Psoas muscle (tissue), 8 donors: ENCODE data around the gene ADAM8. TPM values are rescaled to one million over a fixed set of nuclear protein-coding genes. Genes with fewer than 3 reads are reported as not detected.

Source experiments
- ATAC-seq, 4 donors: fragments of 200-7000 bp; cut with Tn5 transposase; one replicate each; pipeline ENCODE4 v1.9.1; 2020; ENCODE audit warnings: moderate library complexity in 3 of 4, mild to moderate bottlenecking in 2 of 4
- DNase-seq, 2 donors: peaks; one replicate each; pipeline ENCODE4 v3.0.0-alpha.2; 2020
- H3K27ac ChIP-seq: fragments of 200-600 bp; one replicate; pipeline ENCODE4 v1.8.0; 2022
- H3K27me3 ChIP-seq, 3 donors: fragments of 200-600 bp in 1 of 3; one replicate each; pipeline versions ENCODE4 v1.6.1 to v1.8.0; 2013 to 2022; ENCODE audit warnings: low read length in 2 of 3, mild to moderate bottlenecking in 2 of 3, moderate library complexity in 1 of 3; ENCODE audit not compliant: insufficient read depth in 3 of 3
- H3K36me3 ChIP-seq, 2 donors: fragments of 200-600 bp in 1 of 2; one replicate each; pipeline versions ENCODE4 v1.6.1 to v1.8.0; 2013 to 2022; ENCODE audit warnings: low read depth in 1 of 2, mild to moderate bottlenecking in 1 of 2, moderate library complexity in 1 of 2; ENCODE audit not compliant: insufficient read depth in 1 of 2
- H3K4me1 ChIP-seq: fragments of 200-600 bp; one replicate; pipeline ENCODE4 v1.8.0; 2022
- H3K4me3 ChIP-seq: fragments of 200-600 bp; one replicate; pipeline ENCODE4 v1.8.0; 2022; ENCODE audit warnings: mild to moderate bottlenecking
- H3K9me3 ChIP-seq: fragments of 200-600 bp; one replicate; pipeline ENCODE4 v1.8.0; 2022
- WGBS, 3 donors: extraction: QIAGEN DNeasy Blood & Tissue Kit; methylation state at CpG; one replicate each; pipeline versions ENCODE4 v1.1.6 to v1.1.7; 2013; 5-methylcytosine and 5-hydroxymethylcytosine counted together
- intact Hi-C, 2 donors: fragments of 100-400 bp; cut with DNase I; formaldehyde crosslinking; loops; one replicate each; pipeline versions ENCODE4 v1.11.0 to v1.14.2; 2022
- polyA plus RNA-seq, 3 donors: library from polyadenylated mRNA; stranded (reverse); fragments of 200-250 nt; gene quantifications; one replicate each; pipeline ENCODE4 v1.2.3, GENCODE V29; 2013
- total RNA-seq, 4 donors: library from RNA; stranded (reverse); fragmentation: NEBNext Ultra II Directional in 2 of 4; extraction: Animal tissue kit (Norgen Biotek cat#: 25700) in 2 of 4; gene quantifications; one replicate each; pipeline versions ENCODE4 v1.2.1 to v1.2.4, GENCODE V29; 2021 to 2023
- TF ChIP-seq, protein P1 (sequence below): fragments of 200-600 bp; IDR thresholded peaks from one replicate; pipeline ENCODE4 v1.8.0; 2022; ENCODE audit warnings: antibody characterized with exemption
- donor health status: healthy with polysubstance abuse.
- donor health status: DM: no; HTN: no; CAD: no; lungs with moderate emphysema.
- donor health status: Bipolar disorder and iron deficiency.
- donor health status: healthy.
- donor health status: DM: yes; HTN: yes; CAD: no.
- donor health status: DM: no; HTN: no; CAD: no.
- donor health status: DM: no; HTN: no; CAD: no.
- donor health status: DM: yes; HTN: yes; CAD: no.

ADAM8 gene
- total and polyA plus RNA-seq, 7 donors: 0.21 to 2.8 (median 2.2) TPM

GRCh38 chr10:133282846-133283390, 6.2 kb upstream of the ADAM8 start:
- DNase-seq: no peak
- no peaks in the 10 kb centered on the region for H3K27me3 ChIP-seq
- TF ChIP-seq, protein P1, sequence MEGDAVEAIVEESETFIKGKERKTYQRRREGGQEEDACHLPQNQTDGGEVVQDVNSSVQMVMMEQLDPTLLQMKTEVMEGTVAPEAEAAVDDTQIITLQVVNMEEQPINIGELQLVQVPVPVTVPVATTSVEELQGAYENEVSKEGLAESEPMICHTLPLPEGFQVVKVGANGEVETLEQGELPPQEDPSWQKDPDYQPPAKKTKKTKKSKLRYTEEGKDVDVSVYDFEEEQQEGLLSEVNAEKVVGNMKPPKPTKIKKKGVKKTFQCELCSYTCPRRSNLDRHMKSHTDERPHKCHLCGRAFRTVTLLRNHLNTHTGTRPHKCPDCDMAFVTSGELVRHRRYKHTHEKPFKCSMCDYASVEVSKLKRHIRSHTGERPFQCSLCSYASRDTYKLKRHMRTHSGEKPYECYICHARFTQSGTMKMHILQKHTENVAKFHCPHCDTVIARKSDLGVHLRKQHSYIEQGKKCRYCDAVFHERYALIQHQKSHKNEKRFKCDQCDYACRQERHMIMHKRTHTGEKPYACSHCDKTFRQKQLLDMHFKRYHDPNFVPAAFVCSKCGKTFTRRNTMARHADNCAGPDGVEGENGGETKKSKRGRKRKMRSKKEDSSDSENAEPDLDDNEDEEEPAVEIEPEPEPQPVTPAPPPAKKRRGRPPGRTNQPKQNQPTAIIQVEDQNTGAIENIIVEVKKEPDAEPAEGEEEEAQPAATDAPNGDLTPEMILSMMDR: no peak
- intact Hi-C loops: no loop called here
- no peaks in the 10 kb centered on the region for H3K9me3 ChIP-seq
- 88 to 94% (median 90%) methylated on average over 24 of the region's 24 CpGs for whole genome bisulfite sequencing, 3 donors
- ATAC-seq: no peak
- H3K4me1 ChIP-seq: no peaks in the 10 kb centered on the region
- no peak overlapping the region for H3K27ac ChIP-seq
- peaks cover 4 to 94% of the 10 kb centered on the region in 2 donors for H3K36me3 ChIP-seq
- H3K4me3 ChIP-seq: no peak overlapping the region

GRCh38 chr10:133281628-133282372, 5.1 kb upstream of the ADAM8 start:
- Histone ChIP-seq H3K9me3 (no peaks in the 10 kb centered on the region), H3K27me3 (peaks cover 0 to 5% (median 0%) of the 10 kb centered on the region in 3 donors), H3K4me1 (no peaks in the 10 kb centered on the region), H3K4me3 (no peak overlapping the region), H3K27ac (no peak overlapping the region), H3K36me3 (peaks cover 4 to 84% of the 10 kb centered on the region in 2 donors)
- intact Hi-C loops: no loop called here
- 88 to 93% (median 92%) methylated on average over 38 of the region's 38 CpGs for WGBS, 3 donors
- no peak for DNase-seq
- TF ChIP-seq, protein P1: no peak
- no peak for ATAC-seq

GRCh38 chr10:133281084-133281483, 4.4 kb upstream of the ADAM8 start:
- 87 to 90% (median 89%) methylated on average over 13 to 15 of the region's 15 CpGs for WGBS, 3 donors
- Histone ChIP-seq H3K27ac (no peak overlapping the region), H3K9me3 (no peaks in the 10 kb centered on the region), H3K4me1 (no peaks in the 10 kb centered on the region), H3K27me3 (peaks cover 0 to 12% (median 3%) of the 10 kb centered on the region in 3 donors), H3K36me3 (peaks cover 4 to 77% of the 10 kb centered on the region in 2 donors), H3K4me3 (no peak overlapping the region)
- TF ChIP-seq, protein P1: no peak
- DNase-seq: no peak
- intact Hi-C loops: no loop called here
- no peak for ATAC-seq

GRCh38 chr10:133280391-133281059, 3.9 kb upstream of the ADAM8 start:
- 84 to 86% (median 85%) methylated on average over 8 to 10 of the region's 10 CpGs for WGBS, 3 donors
- Histone ChIP-seq H3K27ac (no peak overlapping the region), H3K9me3 (no peaks in the 10 kb centered on the region), H3K36me3 (peaks cover 4 to 71% of the 10 kb centered on the region in 2 donors), H3K4me1 (no peaks in the 10 kb centered on the region), H3K27me3 (peaks cover 0 to 18% (median 7%) of the 10 kb centered on the region in 3 donors), H3K4me3 (no peak overlapping the region)
- DNase-seq (no peak), ATAC-seq (no peak)
- TF ChIP-seq, protein P1: no peak
- intact Hi-C loops: no loop called here
